ENCODE results near the gene LHX6. TPM values are rescaled to one million over a fixed set of nuclear protein-coding genes. Genes with fewer than 3 reads are reported as not detected.
A peak's percentile ranks its signal among the peaks of the same experiment; 100 is the strongest.

The LHX6 gene
- total RNA-seq, 1 experiment from 2014 or later: 4.1 TPM

DNA sequence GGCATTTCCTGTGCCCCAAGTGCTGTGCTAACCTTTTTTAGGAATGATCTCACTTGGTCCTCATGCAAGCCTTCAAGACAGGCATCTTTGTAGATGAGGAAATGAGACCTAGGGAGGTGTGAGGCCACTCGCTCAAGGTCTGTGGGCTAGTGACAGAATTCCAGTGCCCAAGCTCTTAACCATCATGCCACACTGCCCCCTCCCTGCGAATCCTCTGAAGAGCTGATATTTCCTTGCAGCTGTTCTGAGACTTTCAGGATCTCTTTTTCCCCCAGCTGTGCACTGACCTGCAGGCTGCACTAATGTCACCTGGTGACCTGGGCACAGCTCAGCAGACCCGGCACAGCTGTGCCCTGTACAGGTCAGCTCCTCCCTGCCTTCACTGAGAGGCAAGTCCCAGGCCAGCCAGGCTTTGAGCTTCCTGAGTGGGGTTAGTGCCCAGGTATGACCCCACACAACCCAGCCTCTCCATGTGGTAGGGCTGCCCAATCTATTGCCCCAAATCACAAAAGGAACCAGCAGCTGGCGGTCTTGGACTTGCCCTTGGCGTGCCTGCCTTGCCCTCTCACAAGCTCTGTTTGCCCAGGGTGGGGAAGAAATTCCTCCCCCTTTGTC is 36.4 kb downstream of the LHX6 start:
- BruUV-seq (replicated peaks): no TSS peak
- no peaks in the 10 kb centered on the region for H3K27me3 ChIP-seq (ENCODE audit: insufficient read depth, low read length)
- ChIA-PET RAD21 (ENCODE audit: low non-redundant PET in 1 of 2, low total read pairs in 2 of 2, uncharacterized antibody in 2 of 2, unreplicated experiment in 2 of 2) (no interaction called here), CTCF (no interaction called here), POLR2A (no interaction called here)
- H4K20me1 ChIP-seq (ENCODE audit: insufficient read depth): no peaks in the 10 kb centered on the region
- H3K9me3 ChIP-seq (ENCODE audit: control insufficient read depth in 1 of 2, insufficient read depth in 1 of 2, low read depth in 1 of 2, low read length in 2 of 2): no peaks in the 10 kb centered on the region
- no peaks in the 10 kb centered on the region for H3K79me2 ChIP-seq (ENCODE audit: insufficient read depth, low read length)
- intact Hi-C loops (cut with micrococcal nuclease): no loop called here
- H3K27ac ChIP-seq (ENCODE audit: low read depth, low read length): no peak overlapping the region
- no peaks in the 10 kb centered on the region for H3K9me2 ChIP-seq (ENCODE audit: insufficient read depth)
- H3K4me3 ChIP-seq (replicated peaks in 1 of 2; ENCODE audit: low read depth in 1 of 2, low read length in 2 of 2): no peak overlapping the region
- no peak overlapping the region for H3K9ac ChIP-seq (ENCODE audit: low read length)
- TF ChIP-seq FOSL1 (IDR thresholded peaks at IDR 0.05; ENCODE audit: low read depth) (no peak), CEBPB (IDR thresholded peaks at IDR 0.05; ENCODE audit: low read depth) (no peak), YY1 (IDR thresholded peaks at IDR 0.05; ENCODE audit: extremely low read depth, insufficient replicate concordance, low read depth, low read length) (no peak), ZNF274 (IDR thresholded peaks at IDR 0.05; ENCODE audit: low read depth, low read length) (no peak), SP1 (IDR thresholded peaks at IDR 0.05; ENCODE audit: low read depth) (no peak), ZFX (IDR thresholded peaks at IDR 0.05) (no peak), CBX3 (IDR thresholded peaks at IDR 0.05; ENCODE audit: low read depth) (no peak), EZH2 (IDR thresholded peaks at IDR 0.05) (no peak), JUND (IDR thresholded peaks at IDR 0.05) (no peak), POLR2A (IDR thresholded peaks at IDR 0.05; ENCODE audit: borderline replicate concordance, extremely low read depth, insufficient read depth, insufficient read length) (no peak), SRF (IDR thresholded peaks at IDR 0.05; ENCODE audit: low read depth) (no peak), TCF7L2 (IDR thresholded peaks at IDR 0.05; ENCODE audit: borderline replicate concordance, extremely low read depth, insufficient read depth, insufficient read length) (no peak), RAD21 (IDR thresholded peaks at IDR 0.05; ENCODE audit: low read depth) (no peak), SIN3A (IDR thresholded peaks at IDR 0.05; ENCODE audit: low read depth) (no peak), EZH2phosphoT487 (IDR thresholded peaks at IDR 0.05; ENCODE audit: borderline replicate concordance) (no peak)
- TF ChIP-seq, protein P1, sequence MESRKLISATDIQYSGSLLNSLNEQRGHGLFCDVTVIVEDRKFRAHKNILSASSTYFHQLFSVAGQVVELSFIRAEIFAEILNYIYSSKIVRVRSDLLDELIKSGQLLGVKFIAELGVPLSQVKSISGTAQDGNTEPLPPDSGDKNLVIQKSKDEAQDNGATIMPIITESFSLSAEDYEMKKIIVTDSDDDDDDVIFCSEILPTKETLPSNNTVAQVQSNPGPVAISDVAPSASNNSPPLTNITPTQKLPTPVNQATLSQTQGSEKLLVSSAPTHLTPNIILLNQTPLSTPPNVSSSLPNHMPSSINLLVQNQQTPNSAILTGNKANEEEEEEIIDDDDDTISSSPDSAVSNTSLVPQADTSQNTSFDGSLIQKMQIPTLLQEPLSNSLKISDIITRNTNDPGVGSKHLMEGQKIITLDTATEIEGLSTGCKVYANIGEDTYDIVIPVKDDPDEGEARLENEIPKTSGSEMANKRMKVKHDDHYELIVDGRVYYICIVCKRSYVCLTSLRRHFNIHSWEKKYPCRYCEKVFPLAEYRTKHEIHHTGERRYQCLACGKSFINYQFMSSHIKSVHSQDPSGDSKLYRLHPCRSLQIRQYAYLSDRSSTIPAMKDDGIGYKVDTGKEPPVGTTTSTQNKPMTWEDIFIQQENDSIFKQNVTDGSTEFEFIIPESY (IDR thresholded peaks at IDR 0.05; ENCODE audit: extremely low read depth, insufficient replicate concordance, low read length): no peak
- TF ChIP-seq, protein P2, sequence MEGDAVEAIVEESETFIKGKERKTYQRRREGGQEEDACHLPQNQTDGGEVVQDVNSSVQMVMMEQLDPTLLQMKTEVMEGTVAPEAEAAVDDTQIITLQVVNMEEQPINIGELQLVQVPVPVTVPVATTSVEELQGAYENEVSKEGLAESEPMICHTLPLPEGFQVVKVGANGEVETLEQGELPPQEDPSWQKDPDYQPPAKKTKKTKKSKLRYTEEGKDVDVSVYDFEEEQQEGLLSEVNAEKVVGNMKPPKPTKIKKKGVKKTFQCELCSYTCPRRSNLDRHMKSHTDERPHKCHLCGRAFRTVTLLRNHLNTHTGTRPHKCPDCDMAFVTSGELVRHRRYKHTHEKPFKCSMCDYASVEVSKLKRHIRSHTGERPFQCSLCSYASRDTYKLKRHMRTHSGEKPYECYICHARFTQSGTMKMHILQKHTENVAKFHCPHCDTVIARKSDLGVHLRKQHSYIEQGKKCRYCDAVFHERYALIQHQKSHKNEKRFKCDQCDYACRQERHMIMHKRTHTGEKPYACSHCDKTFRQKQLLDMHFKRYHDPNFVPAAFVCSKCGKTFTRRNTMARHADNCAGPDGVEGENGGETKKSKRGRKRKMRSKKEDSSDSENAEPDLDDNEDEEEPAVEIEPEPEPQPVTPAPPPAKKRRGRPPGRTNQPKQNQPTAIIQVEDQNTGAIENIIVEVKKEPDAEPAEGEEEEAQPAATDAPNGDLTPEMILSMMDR (IDR thresholded peaks at IDR 0.05 in 2 of 3, conservative IDR thresholded peaks at IDR 0.05 in 1 of 3; ENCODE audit: borderline replicate concordance in 1 of 3, insufficient read depth in 1 of 3, low read depth in 2 of 3, low read length in 2 of 3): no peak
- TF ChIP-seq, protein P3, sequence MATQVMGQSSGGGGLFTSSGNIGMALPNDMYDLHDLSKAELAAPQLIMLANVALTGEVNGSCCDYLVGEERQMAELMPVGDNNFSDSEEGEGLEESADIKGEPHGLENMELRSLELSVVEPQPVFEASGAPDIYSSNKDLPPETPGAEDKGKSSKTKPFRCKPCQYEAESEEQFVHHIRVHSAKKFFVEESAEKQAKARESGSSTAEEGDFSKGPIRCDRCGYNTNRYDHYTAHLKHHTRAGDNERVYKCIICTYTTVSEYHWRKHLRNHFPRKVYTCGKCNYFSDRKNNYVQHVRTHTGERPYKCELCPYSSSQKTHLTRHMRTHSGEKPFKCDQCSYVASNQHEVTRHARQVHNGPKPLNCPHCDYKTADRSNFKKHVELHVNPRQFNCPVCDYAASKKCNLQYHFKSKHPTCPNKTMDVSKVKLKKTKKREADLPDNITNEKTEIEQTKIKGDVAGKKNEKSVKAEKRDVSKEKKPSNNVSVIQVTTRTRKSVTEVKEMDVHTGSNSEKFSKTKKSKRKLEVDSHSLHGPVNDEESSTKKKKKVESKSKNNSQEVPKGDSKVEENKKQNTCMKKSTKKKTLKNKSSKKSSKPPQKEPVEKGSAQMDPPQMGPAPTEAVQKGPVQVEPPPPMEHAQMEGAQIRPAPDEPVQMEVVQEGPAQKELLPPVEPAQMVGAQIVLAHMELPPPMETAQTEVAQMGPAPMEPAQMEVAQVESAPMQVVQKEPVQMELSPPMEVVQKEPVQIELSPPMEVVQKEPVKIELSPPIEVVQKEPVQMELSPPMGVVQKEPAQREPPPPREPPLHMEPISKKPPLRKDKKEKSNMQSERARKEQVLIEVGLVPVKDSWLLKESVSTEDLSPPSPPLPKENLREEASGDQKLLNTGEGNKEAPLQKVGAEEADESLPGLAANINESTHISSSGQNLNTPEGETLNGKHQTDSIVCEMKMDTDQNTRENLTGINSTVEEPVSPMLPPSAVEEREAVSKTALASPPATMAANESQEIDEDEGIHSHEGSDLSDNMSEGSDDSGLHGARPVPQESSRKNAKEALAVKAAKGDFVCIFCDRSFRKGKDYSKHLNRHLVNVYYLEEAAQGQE (IDR thresholded peaks at IDR 0.05; ENCODE audit: low read depth): no peak
- TF ChIP-seq, protein P4, sequence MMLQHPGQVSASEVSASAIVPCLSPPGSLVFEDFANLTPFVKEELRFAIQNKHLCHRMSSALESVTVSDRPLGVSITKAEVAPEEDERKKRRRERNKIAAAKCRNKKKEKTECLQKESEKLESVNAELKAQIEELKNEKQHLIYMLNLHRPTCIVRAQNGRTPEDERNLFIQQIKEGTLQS (IDR thresholded peaks at IDR 0.05): no peak
- TF ChIP-seq, protein P5, sequence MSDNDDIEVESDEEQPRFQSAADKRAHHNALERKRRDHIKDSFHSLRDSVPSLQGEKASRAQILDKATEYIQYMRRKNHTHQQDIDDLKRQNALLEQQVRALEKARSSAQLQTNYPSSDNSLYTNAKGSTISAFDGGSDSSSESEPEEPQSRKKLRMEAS (IDR thresholded peaks at IDR 0.05): no peak
- H2AFZ ChIP-seq (ENCODE audit: low read depth, low read length, poor library complexity, severe bottlenecking): no peak overlapping the region
- ATAC-seq (peak; percentile 36), DNase-seq (ENCODE audit: low read depth, low spot score) (no peak)
- no peaks in the 10 kb centered on the region for H3K36me3 ChIP-seq (ENCODE audit: control insufficient read depth in 1 of 2, insufficient read depth in 2 of 2, low read length in 2 of 2)
- H3K4me2 ChIP-seq (ENCODE audit: low read length): no peak overlapping the region
- H3K4me1 ChIP-seq (ENCODE audit: control insufficient read depth in 1 of 2, insufficient read depth in 2 of 2, low read length in 2 of 2): no peaks in the 10 kb centered on the region
